Upper lobe of right lung (tissue), 1 donor: ENCODE data around the gene CCIN. TPM values are rescaled to one million over a fixed set of nuclear protein-coding genes. Genes with fewer than 3 reads are reported as not detected.
A peak's percentile ranks its signal among the peaks of the same experiment; 100 is the strongest.

Experiments
- ATAC-seq: fragments of 200-7000 bp; cut with Tn5 transposase; one replicate; pipeline ENCODE4 v1.9.1; 2020; ENCODE audit warnings: mild to moderate bottlenecking, moderate library complexity
- DNase-seq: peaks from one replicate; pipeline ENCODE4 v3.0.0-alpha.2; 2020
- H3K27ac ChIP-seq: fragments of 200-600 bp; one replicate; pipeline ENCODE4 v1.8.0; 2022
- H3K27me3 ChIP-seq: fragments of 200-600 bp; one replicate; pipeline ENCODE4 v1.8.0; 2022; ENCODE audit warnings: mild to moderate bottlenecking
- H3K36me3 ChIP-seq: fragments of 200-600 bp; one replicate; pipeline ENCODE4 v1.8.0; 2022
- H3K4me1 ChIP-seq: fragments of 200-600 bp; one replicate; pipeline ENCODE4 v1.8.0; 2022
- H3K4me3 ChIP-seq: fragments of 200-600 bp; one replicate; pipeline ENCODE4 v1.8.0; 2022; ENCODE audit warnings: mild to moderate bottlenecking
- H3K9me3 ChIP-seq: fragments of 200-600 bp; one replicate; pipeline ENCODE4 v1.8.0; 2022
- intact Hi-C: fragments of 100-400 bp; cut with DNase I; formaldehyde crosslinking; loops from one replicate; pipeline ENCODE4 v1.11.0; 2022
- total RNA-seq: library from RNA; stranded (reverse); fragmentation: NEBNext Ultra II Directional; extraction: Animal tissue kit (Norgen Biotek cat#: 25700); gene quantifications from one replicate; pipeline ENCODE4 v1.2.1, GENCODE V29; 2021
- TF ChIP-seq, protein P1 (sequence below): fragments of 200-600 bp; IDR thresholded peaks from one replicate; pipeline ENCODE4 v1.8.0; 2022; ENCODE audit warnings: antibody characterized with exemption
- donor health status: DM: no; HTN: yes; CAD: no; lungs with severe emphysema.

CCIN gene
- total RNA-seq, 1 donor from 2014 or later = not detected

GRCh38 chr9:36151316-36152210 lies 17.6 kb upstream of the CCIN start:
- H3K36me3 ChIP-seq = no peaks in the 10 kb centered on the region
- H3K27ac ChIP-seq = peak overlapping the region; percentile 86
- intact Hi-C loops = no loop called here
- peaks cover 59% of the 10 kb centered on the region for H3K4me1 ChIP-seq
- peak overlapping the region; percentile 1 for H3K4me3 ChIP-seq
- ATAC-seq (peak; percentile 78), DNase-seq (peak; percentile 84)
- H3K27me3 ChIP-seq = no peaks in the 10 kb centered on the region
- TF ChIP-seq, protein P1, sequence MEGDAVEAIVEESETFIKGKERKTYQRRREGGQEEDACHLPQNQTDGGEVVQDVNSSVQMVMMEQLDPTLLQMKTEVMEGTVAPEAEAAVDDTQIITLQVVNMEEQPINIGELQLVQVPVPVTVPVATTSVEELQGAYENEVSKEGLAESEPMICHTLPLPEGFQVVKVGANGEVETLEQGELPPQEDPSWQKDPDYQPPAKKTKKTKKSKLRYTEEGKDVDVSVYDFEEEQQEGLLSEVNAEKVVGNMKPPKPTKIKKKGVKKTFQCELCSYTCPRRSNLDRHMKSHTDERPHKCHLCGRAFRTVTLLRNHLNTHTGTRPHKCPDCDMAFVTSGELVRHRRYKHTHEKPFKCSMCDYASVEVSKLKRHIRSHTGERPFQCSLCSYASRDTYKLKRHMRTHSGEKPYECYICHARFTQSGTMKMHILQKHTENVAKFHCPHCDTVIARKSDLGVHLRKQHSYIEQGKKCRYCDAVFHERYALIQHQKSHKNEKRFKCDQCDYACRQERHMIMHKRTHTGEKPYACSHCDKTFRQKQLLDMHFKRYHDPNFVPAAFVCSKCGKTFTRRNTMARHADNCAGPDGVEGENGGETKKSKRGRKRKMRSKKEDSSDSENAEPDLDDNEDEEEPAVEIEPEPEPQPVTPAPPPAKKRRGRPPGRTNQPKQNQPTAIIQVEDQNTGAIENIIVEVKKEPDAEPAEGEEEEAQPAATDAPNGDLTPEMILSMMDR = no peak
- H3K9me3 ChIP-seq = no peaks in the 10 kb centered on the region

GRCh38 chr9:36152741-36153438 lies 16.3 kb upstream of the CCIN start:
- ATAC-seq = no peak
- intact Hi-C loops = no loop called here
- H3K9me3 ChIP-seq = no peaks in the 10 kb centered on the region
- TF ChIP-seq, protein P1 = no peak
- H3K27me3 ChIP-seq = no peaks in the 10 kb centered on the region
- no peaks in the 10 kb centered on the region for H3K36me3 ChIP-seq
- no peak for DNase-seq
- H3K4me3 ChIP-seq = no peak overlapping the region
- peak overlapping the region; percentile 77 for H3K27ac ChIP-seq
- peaks cover 50% of the 10 kb centered on the region for H3K4me1 ChIP-seq

DNA sequence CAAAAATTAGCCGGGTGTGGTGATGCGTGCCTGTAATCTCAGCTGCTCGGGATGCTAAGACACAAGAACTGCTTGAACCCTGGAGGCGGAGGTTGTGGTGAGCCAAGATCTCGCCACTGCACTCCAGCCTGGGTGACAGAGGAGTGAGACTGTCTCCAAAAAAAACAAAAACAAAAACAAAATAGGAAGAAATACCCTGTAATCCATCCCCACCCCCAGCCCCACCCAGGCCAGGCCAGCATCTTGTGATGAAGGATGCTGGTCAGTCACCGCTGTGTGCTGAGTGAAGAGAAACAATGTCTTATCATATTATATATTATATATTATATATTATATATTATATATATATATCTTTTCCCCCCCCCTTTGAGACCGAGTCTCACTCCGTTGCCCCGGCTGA lies 15.4 kb upstream of the CCIN start:
- no peak for DNase-seq
- Histone ChIP-seq H3K27ac (peak overlapping the region; percentile 77), H3K36me3 (no peaks in the 10 kb centered on the region), H3K27me3 (no peaks in the 10 kb centered on the region), H3K9me3 (no peaks in the 10 kb centered on the region), H3K4me1 (peaks cover 45% of the 10 kb centered on the region), H3K4me3 (no peak overlapping the region)
- intact Hi-C loops = no loop called here
- ATAC-seq = no peak
- TF ChIP-seq, protein P1 = no peak

DNA sequence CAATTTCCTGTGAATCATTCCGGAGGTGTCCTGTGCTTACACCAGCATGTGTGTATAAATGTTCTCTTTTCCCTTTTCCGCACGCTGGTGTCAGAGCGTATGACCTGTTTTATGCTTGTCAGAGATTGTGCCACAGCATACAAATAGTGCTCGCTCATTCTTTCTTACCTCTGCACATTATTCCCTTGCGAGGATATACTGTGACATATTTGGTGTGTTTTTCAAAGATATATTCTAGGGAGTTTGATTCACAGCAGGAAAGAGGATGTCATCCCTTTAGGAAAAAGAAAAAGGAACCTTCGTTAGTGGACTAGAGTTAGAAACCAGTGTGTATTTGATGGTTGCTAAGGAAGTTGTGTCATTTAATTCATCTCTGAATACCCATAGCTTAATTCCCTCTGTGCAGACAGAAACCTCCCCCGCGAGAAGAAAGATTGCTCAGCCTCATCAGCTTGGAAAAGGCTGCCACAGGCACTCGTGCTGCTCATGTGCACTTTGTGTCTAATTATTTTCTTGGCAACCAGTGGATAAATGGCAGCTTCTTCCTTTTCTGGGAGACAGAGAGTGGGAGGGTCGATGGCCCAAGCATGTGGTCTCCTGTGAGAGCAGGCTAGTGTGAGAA lies 14.7 kb upstream of the CCIN start:
- intact Hi-C loops = no loop called here
- Histone ChIP-seq H3K27ac (peak overlapping the region; percentile 77), H3K27me3 (no peaks in the 10 kb centered on the region), H3K4me3 (no peak overlapping the region), H3K9me3 (no peaks in the 10 kb centered on the region), H3K36me3 (no peaks in the 10 kb centered on the region), H3K4me1 (peaks cover 44% of the 10 kb centered on the region)
- DNase-seq (peak; percentile 76), ATAC-seq (peak; percentile 69)
- TF ChIP-seq, protein P1 = no peak

DNA sequence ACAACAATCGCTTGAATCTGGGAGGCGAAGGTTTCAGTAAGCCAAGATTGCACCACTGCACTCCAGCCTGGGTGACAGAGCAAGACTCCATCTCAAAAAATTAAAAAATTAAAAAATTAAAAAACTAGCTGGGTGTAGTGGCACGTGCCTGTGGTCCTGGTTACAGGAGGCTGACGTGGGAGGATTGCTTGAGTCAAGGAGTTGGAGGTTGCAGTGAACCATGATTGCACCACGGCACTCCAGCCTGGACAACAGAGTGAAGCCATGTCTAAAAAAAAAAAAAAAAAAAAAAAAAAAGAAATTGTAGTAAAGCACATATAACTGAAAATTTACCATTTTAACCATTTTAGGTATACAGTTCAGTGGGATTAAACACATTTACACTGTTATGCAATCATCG lies 13.1 kb upstream of the CCIN start:
- no peak for ATAC-seq
- intact Hi-C loops = no loop called here
- H3K36me3 ChIP-seq = no peaks in the 10 kb centered on the region
- peaks cover 27% of the 10 kb centered on the region for H3K4me1 ChIP-seq
- H3K4me3 ChIP-seq = no peak overlapping the region
- no peaks in the 10 kb centered on the region for H3K27me3 ChIP-seq
- no peaks in the 10 kb centered on the region for H3K9me3 ChIP-seq
- TF ChIP-seq, protein P1 = no peak
- no peak overlapping the region for H3K27ac ChIP-seq
- DNase-seq = no peak
